Measurements from ENCODE around the gene IGFBP2. TPM values are rescaled to one million over a fixed set of nuclear protein-coding genes. Genes with fewer than 3 reads are reported as not detected.

The IGFBP2 gene
- total and polyA plus RNA-seq, 4 experiments from 2014 or later = not detected

DNA sequence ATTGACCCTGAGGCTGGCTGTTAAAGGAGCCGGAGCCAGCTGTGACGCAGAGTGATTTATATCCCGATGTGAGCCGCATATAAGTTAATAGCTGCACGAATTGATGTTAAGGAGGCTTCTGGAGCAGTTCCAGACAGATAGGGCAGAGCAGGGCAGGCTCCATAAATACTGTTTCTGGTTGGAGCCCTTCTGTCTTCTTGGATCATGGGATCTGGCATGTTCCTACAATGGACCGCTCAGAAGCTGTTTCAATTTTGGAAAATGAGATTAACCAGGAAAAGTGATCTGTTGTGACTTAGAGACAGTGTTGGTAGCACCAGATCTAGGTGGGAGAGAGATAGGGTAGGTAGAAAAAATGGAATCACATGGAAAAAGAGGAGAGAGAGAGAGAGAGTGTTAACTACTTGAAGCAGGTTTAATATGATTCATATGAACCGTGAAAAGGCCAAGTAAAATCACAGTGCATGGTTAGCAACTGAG is 66.9 kb downstream of the IGFBP2 start:
- Mint-ChIP-seq H3K4me3 (no peak overlapping the region), H3K27ac (no peak overlapping the region), H3K36me3 (no peaks in the 10 kb centered on the region), H3K4me1 (no peaks in the 10 kb centered on the region), H3K27me3 (peaks cover 21 to 23% of the 10 kb centered on the region in 2 donors), H3K9me3 (no peaks in the 10 kb centered on the region)
- ChIA-PET CTCF (ENCODE audit: partially characterized antibody) (interaction anchor here (1.5 to 2.1 kb wide), 3 partner anchors 9 to 1056 kb away, joined by 4 to 7 read pairs (median 5); no protein-coding TSS in a partner anchor), POLR2A (ENCODE audit: partially characterized antibody) (interaction anchor here (0.6 kb wide), 1 partner anchor 888 kb away, joined by 4 read pairs; no protein-coding TSS in a partner anchor)
- DNase-seq = no peak
- Histone ChIP-seq H3K4me1 (ENCODE audit: insufficient read depth, low read length) (no peaks in the 10 kb centered on the region), H3K9me3 (ENCODE audit: control insufficient read depth in 1 of 2, low read length in 2 of 2) (no peaks in the 10 kb centered on the region), H3K4me3 (ENCODE audit: low read length in 2 of 2) (no peak overlapping the region), H3K27me3 (ENCODE audit: insufficient read depth, low read length) (peaks cover 6% of the 10 kb centered on the region), H3K36me3 (ENCODE audit: insufficient read depth, low read length) (no peaks in the 10 kb centered on the region), H3K27ac (ENCODE audit: low read depth, low read length) (no peak overlapping the region)
- intact Hi-C loops (cut with micrococcal nuclease) = no loop called here

DNA sequence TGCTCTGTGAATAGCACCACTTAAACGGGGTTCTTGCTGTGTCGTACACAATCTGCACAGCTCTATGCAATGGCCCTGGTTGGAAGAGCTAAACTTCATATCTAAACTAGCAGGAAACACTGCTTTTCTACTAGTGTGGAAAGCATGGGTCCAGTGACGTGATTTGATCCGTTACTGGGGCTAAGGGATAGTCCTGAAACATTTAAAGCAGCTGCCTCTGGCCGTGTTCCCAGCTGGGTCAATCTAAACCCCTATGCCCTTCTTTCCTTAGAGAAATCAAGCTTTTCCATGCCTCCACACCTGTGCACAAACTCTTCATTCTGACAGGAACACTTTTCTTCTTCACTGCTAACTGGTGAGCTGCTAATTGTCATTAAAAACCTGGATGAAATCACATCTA is 67.6 kb downstream of the IGFBP2 start:
- no peak overlapping the region for H3K27ac Mint-ChIP-seq
- no peak for DNase-seq
- H3K27me3 Mint-ChIP-seq = peaks cover 18 to 21% of the 10 kb centered on the region in 2 donors
- ChIA-PET CTCF (ENCODE audit: partially characterized antibody) (interaction anchor here (1.5 to 2.1 kb wide), 3 partner anchors 8 to 1055 kb away, joined by 4 to 7 read pairs (median 5); no protein-coding TSS in a partner anchor), POLR2A (ENCODE audit: partially characterized antibody) (interaction anchor here (0.6 kb wide), 1 partner anchor 889 kb away, joined by 4 read pairs; no protein-coding TSS in a partner anchor)
- Histone ChIP-seq H3K27ac (ENCODE audit: low read depth, low read length) (no peak overlapping the region), H3K27me3 (ENCODE audit: insufficient read depth, low read length) (peaks cover 5% of the 10 kb centered on the region), H3K4me1 (ENCODE audit: insufficient read depth, low read length) (no peaks in the 10 kb centered on the region), H3K36me3 (ENCODE audit: insufficient read depth, low read length) (no peaks in the 10 kb centered on the region), H3K4me3 (ENCODE audit: low read length in 2 of 2) (no peak overlapping the region), H3K9me3 (ENCODE audit: control insufficient read depth in 1 of 2, low read length in 2 of 2) (no peaks in the 10 kb centered on the region)
- H3K4me1 Mint-ChIP-seq = no peaks in the 10 kb centered on the region
- H3K9me3 Mint-ChIP-seq = no peaks in the 10 kb centered on the region
- intact Hi-C loops (cut with micrococcal nuclease) = no loop called here
- no peaks in the 10 kb centered on the region for H3K36me3 Mint-ChIP-seq
- H3K4me3 Mint-ChIP-seq = no peak overlapping the region

DNA sequence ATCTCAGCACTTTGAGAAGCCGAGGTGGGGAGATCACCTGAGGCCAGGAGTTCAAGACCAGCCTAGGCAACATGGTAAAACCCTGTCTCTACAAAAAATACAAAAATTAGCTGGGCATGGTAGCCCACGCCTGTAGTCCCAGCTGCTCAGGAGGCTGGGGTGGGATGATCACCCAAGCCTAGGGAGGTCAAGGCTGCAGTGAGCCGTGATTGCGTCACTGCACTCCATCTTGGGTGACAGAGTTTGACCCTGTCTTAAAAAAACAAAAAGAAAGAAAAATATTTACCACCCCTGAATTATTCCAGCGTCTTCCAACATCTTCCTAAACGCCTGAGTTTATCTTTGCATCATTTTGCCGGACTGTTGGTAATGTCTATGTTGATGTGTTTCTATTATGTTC is 68.3 kb downstream of the IGFBP2 start:
- H3K4me1 Mint-ChIP-seq = no peaks in the 10 kb centered on the region
- no peak for DNase-seq
- no peaks in the 10 kb centered on the region for H3K4me1 ChIP-seq (ENCODE audit: insufficient read depth, low read length)
- no peaks in the 10 kb centered on the region for H3K9me3 Mint-ChIP-seq
- H3K27ac Mint-ChIP-seq = no peak overlapping the region
- no peak overlapping the region for H3K27ac ChIP-seq (ENCODE audit: low read depth, low read length)
- no peak overlapping the region for H3K4me3 Mint-ChIP-seq
- peaks cover 11 to 14% of the 10 kb centered on the region in 2 donors for H3K27me3 Mint-ChIP-seq
- no peaks in the 10 kb centered on the region for H3K36me3 Mint-ChIP-seq
- CTCF ChIA-PET (ENCODE audit: partially characterized antibody) = no interaction called here
- no peaks in the 10 kb centered on the region for H3K36me3 ChIP-seq (ENCODE audit: insufficient read depth, low read length)
- H3K4me3 ChIP-seq (ENCODE audit: low read length in 2 of 2) = no peak overlapping the region
- intact Hi-C loops (cut with micrococcal nuclease) = no loop called here
- POLR2A ChIA-PET (ENCODE audit: partially characterized antibody) = no interaction called here
- no peaks in the 10 kb centered on the region for H3K9me3 ChIP-seq (ENCODE audit: control insufficient read depth in 1 of 2, low read length in 2 of 2)
- peaks cover 5% of the 10 kb centered on the region for H3K27me3 ChIP-seq (ENCODE audit: insufficient read depth, low read length)

DNA sequence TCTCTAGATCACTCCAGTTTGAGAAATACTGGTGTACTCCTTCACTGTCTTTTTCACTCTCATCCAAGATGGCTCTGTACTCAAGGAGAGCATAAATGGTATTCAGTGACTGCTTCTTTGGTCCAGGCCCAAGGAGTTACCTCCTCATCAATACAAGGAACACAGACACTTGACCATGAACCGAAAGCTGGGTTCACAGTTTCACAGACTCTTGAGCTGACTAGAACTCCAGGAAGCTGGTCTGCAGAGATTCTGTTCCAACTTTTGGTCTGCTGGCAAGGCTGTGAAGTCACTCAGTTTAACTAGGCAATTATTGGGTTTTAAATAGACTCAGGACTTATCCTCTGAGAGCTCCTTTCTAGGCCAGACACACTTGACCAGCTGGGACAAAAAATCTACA is 69.5 kb downstream of the IGFBP2 start:
- no peaks in the 10 kb centered on the region for H3K36me3 ChIP-seq (ENCODE audit: insufficient read depth, low read length)
- H3K4me1 ChIP-seq (ENCODE audit: insufficient read depth, low read length) = no peaks in the 10 kb centered on the region
- Mint-ChIP-seq H3K27me3 (peaks cover 3% of the 10 kb centered on the region in 2 donors), H3K27ac (no peak overlapping the region), H3K36me3 (no peaks in the 10 kb centered on the region), H3K4me3 (no peak overlapping the region), H3K9me3 (no peaks in the 10 kb centered on the region), H3K4me1 (no peaks in the 10 kb centered on the region)
- no peak overlapping the region for H3K27ac ChIP-seq (ENCODE audit: low read depth, low read length)
- intact Hi-C loops (cut with micrococcal nuclease) = no loop called here
- no peak overlapping the region for H3K4me3 ChIP-seq (ENCODE audit: low read length in 2 of 2)
- DNase-seq = no peak
- ChIA-PET CTCF (ENCODE audit: partially characterized antibody) (interaction anchor here (1.3 to 1.5 kb wide), 2 partner anchors 23 to 1010 kb away, joined by 3 read pairs; no protein-coding TSS in a partner anchor), POLR2A (ENCODE audit: partially characterized antibody) (no interaction called here)
- H3K9me3 ChIP-seq (ENCODE audit: control insufficient read depth in 1 of 2, low read length in 2 of 2) = no peaks in the 10 kb centered on the region
- H3K27me3 ChIP-seq (ENCODE audit: insufficient read depth, low read length) = peaks cover 5% of the 10 kb centered on the region

DNA sequence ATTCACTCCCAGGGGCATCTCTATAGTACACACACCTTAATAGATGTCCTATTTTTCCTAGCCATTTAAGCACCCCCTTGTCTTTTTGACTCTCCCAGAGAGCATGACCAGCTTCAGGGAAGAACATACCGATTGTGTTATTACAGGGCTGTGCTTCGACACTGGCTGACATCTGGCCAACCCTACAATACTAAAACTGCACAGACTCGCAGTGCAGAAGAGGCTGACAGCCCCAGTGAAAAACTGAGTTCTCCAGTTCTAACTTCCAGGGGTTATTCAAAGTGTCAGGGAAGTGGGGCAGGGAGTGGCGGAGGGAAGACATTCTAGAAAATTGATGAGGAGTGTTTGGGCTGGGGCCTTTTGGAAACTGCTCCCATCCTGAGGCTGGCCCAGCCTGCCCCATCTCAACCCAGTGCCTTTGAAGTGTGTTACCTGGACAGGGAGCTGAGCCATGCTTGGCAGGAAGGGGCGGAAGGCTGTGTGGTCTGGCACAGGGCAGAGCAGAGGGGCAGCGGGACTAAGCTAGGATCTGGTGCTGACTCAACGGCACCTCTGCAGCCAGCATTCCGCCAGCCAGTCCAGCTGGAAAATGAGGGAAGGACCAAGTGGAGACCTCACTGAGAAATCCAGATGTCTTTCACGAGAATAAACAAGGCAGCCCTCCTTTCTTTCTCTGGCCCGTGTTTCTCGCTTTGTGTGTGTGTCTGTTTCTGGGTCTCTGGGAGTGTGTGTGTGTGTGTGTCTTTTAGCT is 77.5 kb downstream of the IGFBP2 start:
- Mint-ChIP-seq H3K27ac (no peak overlapping the region), H3K4me1 (no peaks in the 10 kb centered on the region), H3K4me3 (no peak overlapping the region), H3K27me3 (peaks cover 2 to 6% of the 10 kb centered on the region in 2 donors), H3K9me3 (peaks cover 0 to 3% (median 0%) of the 10 kb centered on the region in 8 donors), H3K36me3 (no peaks in the 10 kb centered on the region)
- Histone ChIP-seq H3K4me3 (ENCODE audit: low read length in 2 of 2) (no peak overlapping the region), H3K9me3 (ENCODE audit: control insufficient read depth in 1 of 2, low read length in 2 of 2) (no peaks in the 10 kb centered on the region), H3K27me3 (ENCODE audit: insufficient read depth, low read length) (no peaks in the 10 kb centered on the region), H3K36me3 (ENCODE audit: insufficient read depth, low read length) (no peaks in the 10 kb centered on the region), H3K27ac (ENCODE audit: low read depth, low read length) (no peak overlapping the region), H3K4me1 (ENCODE audit: insufficient read depth, low read length) (no peaks in the 10 kb centered on the region)
- no peak for DNase-seq
- POLR2A ChIA-PET (ENCODE audit: partially characterized antibody) = no interaction called here
- CTCF ChIA-PET (ENCODE audit: partially characterized antibody) = no interaction called here
- intact Hi-C loops (cut with micrococcal nuclease) = no loop called here

DNA sequence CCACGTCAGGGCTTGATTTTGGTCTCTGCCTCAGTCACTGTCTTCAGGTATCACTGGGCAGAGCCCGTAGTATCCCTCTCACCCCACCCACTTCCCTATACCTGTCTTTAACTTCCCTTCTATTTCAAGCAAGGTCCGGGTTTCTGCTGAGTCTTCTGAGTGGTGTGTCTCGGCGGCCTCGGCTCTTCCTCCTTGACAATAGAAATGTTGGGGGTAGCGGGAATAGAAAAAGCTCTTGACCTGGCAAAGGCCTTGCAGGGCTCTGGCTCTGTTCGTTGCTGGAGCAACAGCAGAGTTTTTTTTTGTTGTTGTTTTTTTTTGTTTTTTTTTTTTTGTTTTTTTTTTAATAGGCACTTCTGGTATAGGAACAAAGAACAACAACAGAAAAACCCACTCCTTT is 78.1 kb downstream of the IGFBP2 start:
- Mint-ChIP-seq H3K27ac (no peak overlapping the region), H3K36me3 (no peaks in the 10 kb centered on the region), H3K9me3 (peaks cover 0 to 3% (median 0%) of the 10 kb centered on the region in 8 donors), H3K4me3 (no peak overlapping the region), H3K27me3 (peaks cover 2 to 6% of the 10 kb centered on the region in 2 donors), H3K4me1 (no peaks in the 10 kb centered on the region)
- ChIA-PET POLR2A (ENCODE audit: partially characterized antibody) (no interaction called here), CTCF (ENCODE audit: partially characterized antibody) (no interaction called here)
- no peaks in the 10 kb centered on the region for H3K4me1 ChIP-seq (ENCODE audit: insufficient read depth, low read length)
- no peaks in the 10 kb centered on the region for H3K9me3 ChIP-seq (ENCODE audit: control insufficient read depth in 1 of 2, low read length in 2 of 2)
- intact Hi-C loops (cut with micrococcal nuclease) = no loop called here
- no peak overlapping the region for H3K4me3 ChIP-seq (ENCODE audit: low read length in 2 of 2)
- H3K36me3 ChIP-seq (ENCODE audit: insufficient read depth, low read length) = no peaks in the 10 kb centered on the region
- no peak for DNase-seq
- no peaks in the 10 kb centered on the region for H3K27me3 ChIP-seq (ENCODE audit: insufficient read depth, low read length)
- H3K27ac ChIP-seq (ENCODE audit: low read depth, low read length) = no peak overlapping the region

DNA sequence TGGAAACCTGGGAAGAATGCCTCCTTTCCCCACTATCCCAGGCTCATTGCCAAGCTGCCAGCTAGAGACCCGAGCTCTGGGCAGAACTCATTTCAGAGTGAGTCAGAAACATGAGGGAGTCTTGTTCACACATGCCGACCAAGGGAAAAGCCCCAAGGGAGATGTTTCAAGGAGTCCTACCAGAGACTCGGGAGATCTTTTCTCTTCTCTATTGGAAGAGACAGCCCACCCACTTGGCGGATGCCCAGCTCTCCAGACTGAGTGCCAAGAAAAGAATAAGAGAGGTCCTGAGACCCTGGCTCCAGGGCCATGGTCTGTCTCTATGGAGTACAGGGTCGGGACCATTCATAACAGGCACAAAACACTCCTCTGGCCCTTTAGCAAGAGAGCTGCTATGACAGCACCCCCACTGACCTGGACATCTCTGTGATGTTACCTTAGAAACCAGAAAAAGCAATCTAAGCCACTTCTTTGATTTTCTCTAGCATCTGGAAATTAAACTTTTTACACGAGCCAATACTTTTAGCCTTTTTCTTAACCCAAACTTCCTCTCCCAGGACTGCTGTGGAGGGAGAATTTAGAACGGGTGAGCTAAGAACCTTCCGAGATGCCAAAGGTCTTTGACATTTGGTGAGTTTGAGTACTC is 80.6 kb downstream of the IGFBP2 start:
- Histone ChIP-seq H3K36me3 (ENCODE audit: insufficient read depth, low read length) (no peaks in the 10 kb centered on the region), H3K27ac (ENCODE audit: low read depth, low read length) (no peak overlapping the region), H3K4me1 (ENCODE audit: insufficient read depth, low read length) (no peaks in the 10 kb centered on the region), H3K9me3 (ENCODE audit: control insufficient read depth in 1 of 2, low read length in 2 of 2) (no peaks in the 10 kb centered on the region), H3K27me3 (ENCODE audit: insufficient read depth, low read length) (no peaks in the 10 kb centered on the region), H3K4me3 (ENCODE audit: low read length in 2 of 2) (no peak overlapping the region)
- no peaks in the 10 kb centered on the region for H3K36me3 Mint-ChIP-seq
- CTCF ChIA-PET (ENCODE audit: partially characterized antibody) = no interaction called here
- intact Hi-C loops (cut with micrococcal nuclease) = no loop called here
- no peaks in the 10 kb centered on the region for H3K4me1 Mint-ChIP-seq
- no peak overlapping the region for H3K27ac Mint-ChIP-seq
- no peak overlapping the region for H3K4me3 Mint-ChIP-seq
- peaks cover 5 to 11% of the 10 kb centered on the region in 2 donors for H3K27me3 Mint-ChIP-seq
- DNase-seq = no peak
- POLR2A ChIA-PET (ENCODE audit: partially characterized antibody) = no interaction called here
- peaks cover 0 to 3% (median 0%) of the 10 kb centered on the region in 8 donors for H3K9me3 Mint-ChIP-seq

All from CD4-positive, alpha-beta memory T cell (primary cell).